GM23338 (cell line): Measurements from ENCODE around the gene SLC1A6. TPM values are rescaled to one million over a fixed set of nuclear protein-coding genes. Genes with fewer than 3 reads are reported as not detected.

Experiments used
- ATAC-seq: fragments of 200-7000 bp; cut with Tn5 transposase; 3 replicates; pipeline ENCODE4 v1.9.1; 2020
- DNase-seq: peaks from one replicate; pipeline ENCODE4 v3.0.0-alpha.2; 2015; ENCODE audit warnings: low spot score
- H2AFZ ChIP-seq: fragments of 200-600 bp; sonication (generic); 2 replicates; pipeline ENCODE4 v1.8.0; 2016; ENCODE audit warnings: antibody characterized with exemption, mild to moderate bottlenecking, moderate library complexity
- H3F3A ChIP-seq: fragments of 200-600 bp; sonication (generic); replicated peaks from 2 replicates; pipeline ENCODE4 v1.8.0; 2017; ENCODE audit warnings: antibody characterized with exemption, mixed run types, low read depth
- H3K27ac ChIP-seq: fragments of 200-600 bp; sonication (generic); 2 replicates; pipeline ENCODE4 v1.6.1; 2016; ENCODE audit warnings: low read depth
- H3K27me3 ChIP-seq: fragments of 200-600 bp; sonication (generic); 2 replicates; pipeline ENCODE4 v1.8.0; 2016; ENCODE audit warnings: mild to moderate bottlenecking, mixed run types, moderate library complexity; ENCODE audit not compliant: insufficient read depth
- H3K36me3 ChIP-seq: fragments of 200-600 bp; sonication (generic); 2 replicates; pipeline ENCODE4 v1.8.0; 2016; ENCODE audit warnings: mild to moderate bottlenecking; ENCODE audit not compliant: insufficient read depth
- H3K4me1 ChIP-seq: fragments of 200-600 bp; sonication (generic); 2 replicates; pipeline ENCODE4 v1.8.0; 2016; ENCODE audit warnings: mild to moderate bottlenecking, moderate library complexity; ENCODE audit not compliant: insufficient read depth
- H3K4me2 ChIP-seq: fragments of 200-600 bp; sonication (generic); 2 replicates; pipeline ENCODE4 v1.7.1; 2017; ENCODE audit warnings: mixed run types
- H3K4me3 ChIP-seq: fragments of 200-600 bp; sonication (generic); 2 replicates; pipeline ENCODE4 v1.6.1; 2016; ENCODE audit warnings: mixed run types
- H3K79me2 ChIP-seq: fragments of 200-600 bp; sonication (generic); replicated peaks from 2 replicates; pipeline ENCODE4 v1.8.0; 2017; ENCODE audit warnings: mild to moderate bottlenecking; ENCODE audit not compliant: insufficient read depth
- H3K9me2 ChIP-seq: fragments of 200-600 bp; sonication (generic); 2 replicates; pipeline ENCODE4 v1.8.0; 2017; ENCODE audit not compliant: insufficient read depth
- H4K20me1 ChIP-seq: fragments of 200-600 bp; sonication (generic); replicated peaks from 2 replicates; pipeline ENCODE4 v1.8.0; 2017; ENCODE audit warnings: mild to moderate bottlenecking; ENCODE audit not compliant: insufficient read depth
- H3K27ac Mint-ChIP-seq: 2 replicates; pipeline ENCODE4 v1.8.0; 2020; ENCODE audit warnings: inconsistent platforms, mild to moderate bottlenecking, moderate library complexity, mixed read lengths
- H3K27me3 Mint-ChIP-seq: 3 replicates; pipeline ENCODE4 v1.8.0; 2022; ENCODE audit warnings: low read depth, mild to moderate bottlenecking, moderate library complexity, mixed read lengths, inconsistent platforms; ENCODE audit not compliant: insufficient read depth, poor library complexity
- H3K36me3 Mint-ChIP-seq: 3 replicates; pipeline ENCODE4 v1.8.0; 2021; ENCODE audit warnings: low read depth, mild to moderate bottlenecking, inconsistent platforms, moderate library complexity, mixed read lengths
- H3K4me1 Mint-ChIP-seq: 3 replicates; pipeline ENCODE4 v1.8.0; 2020; ENCODE audit warnings: mild to moderate bottlenecking, inconsistent platforms, mixed read lengths
- H3K4me3 Mint-ChIP-seq: 3 replicates; pipeline ENCODE4 v1.8.0; 2021; ENCODE audit warnings: moderate library complexity, mild to moderate bottlenecking, inconsistent platforms, mixed read lengths
- H3K9me3 Mint-ChIP-seq: 3 replicates; pipeline ENCODE4 v1.8.0; 2020; ENCODE audit warnings: moderate library complexity, mild to moderate bottlenecking, inconsistent platforms, mixed read lengths
- CREB1 ChIP-seq: fragments of 250-450 bp; sonication (Bioruptor Pico); IDR thresholded peaks from 2 replicates; pipeline ENCODE4 v1.5.0; 2020; ENCODE audit warnings: low read depth, mild to moderate bottlenecking, moderate library complexity
- CTCF ChIP-seq, 2 experiments: fragments of 200-600 bp in 1 of 2; sonication (generic) in 1 of 2; conservative IDR thresholded peaks; 2 replicates each; pipeline versions ENCODE4 v1.5.1 to v1.6.1; 2016 to 2017; ENCODE audit warnings: antibody characterized with exemption in 2 of 2, low read depth in 2 of 2, mild to moderate bottlenecking in 2 of 2, moderate library complexity in 1 of 2
- EZH2phosphoT487 ChIP-seq: fragments of 200-600 bp; sonication (generic); IDR thresholded peaks from one replicate; pipeline ENCODE4 v1.8.1; 2018; ENCODE audit warnings: antibody characterized with exemption; ENCODE audit not compliant: unreplicated experiment
- JUNB ChIP-seq: IDR thresholded peaks from one replicate; pipeline ENCODE4 v1.6.1; 2016; ENCODE audit warnings: antibody characterized with exemption; ENCODE audit not compliant: unreplicated experiment
- NANOG ChIP-seq: IDR thresholded peaks from 2 replicates; pipeline ENCODE4 v1.6.1; 2016; ENCODE audit warnings: antibody characterized with exemption, borderline replicate concordance
- POLR2AphosphoS5 ChIP-seq: IDR thresholded peaks from 2 replicates; pipeline ENCODE4 v1.6.1; 2016; ENCODE audit warnings: antibody characterized with exemption, low read depth
- REST ChIP-seq: IDR thresholded peaks from one replicate; pipeline ENCODE4 v1.6.1; 2018; ENCODE audit warnings: antibody characterized with exemption; ENCODE audit not compliant: unreplicated experiment
- STAT1 ChIP-seq: IDR thresholded peaks from one replicate; pipeline ENCODE4 v1.6.1; 2016; ENCODE audit warnings: antibody characterized with exemption; ENCODE audit not compliant: unreplicated experiment
- ZNF114 ChIP-seq: fragments of 250-450 bp; sonication (Bioruptor Pico); IDR thresholded peaks from 2 replicates; pipeline ENCODE4 v1.5.0; 2020; ENCODE audit warnings: mild to moderate bottlenecking, moderate library complexity
- ZNF331 ChIP-seq: fragments of 250-450 bp; sonication (Bioruptor Pico); IDR thresholded peaks from 2 replicates; pipeline ENCODE4 v1.5.0; 2020; ENCODE audit warnings: low read depth, mild to moderate bottlenecking, moderate library complexity
- polyA plus RNA-seq: library from polyadenylated mRNA; unstranded; fragments of >200 nt; fragmentation: Nextera tagmentation; extraction: Ambion mirVana; gene quantifications from 2 replicates; pipeline ENCODE4 v1.2.1, GENCODE V29; 2016
- total RNA-seq: library from RNA; depleted of rRNA; stranded (reverse); fragments of >200 nt; shearing (Covaris generic); gene quantifications from 2 replicates; pipeline ENCODE4 v1.2.3, GENCODE V29; 2014
- TF ChIP-seq, protein P1 (sequence below): IDR thresholded peaks from 2 replicates; pipeline ENCODE4 v1.6.1; 2016; ENCODE audit warnings: antibody characterized with exemption

SLC1A6 gene
- total and polyA plus RNA-seq, 2 experiments from 2014 or later: 12.6 to 37.3 TPM

GRCh38 chr19:14944456-14944855 lies 35.2 kb downstream of the SLC1A6 start (continued):
- TF ChIP-seq EZH2phosphoT487 (no peak), ZNF331 (CRISPR knock-in tag) (no peak), ZNF114 (CRISPR knock-in tag) (no peak), NANOG (no peak), CREB1 (no peak), REST (no peak), CTCF (conservative IDR thresholded peaks at IDR 0.05; ENCODE audit: low read depth in 2 of 2) (no peak)
- TF ChIP-seq, protein P1, sequence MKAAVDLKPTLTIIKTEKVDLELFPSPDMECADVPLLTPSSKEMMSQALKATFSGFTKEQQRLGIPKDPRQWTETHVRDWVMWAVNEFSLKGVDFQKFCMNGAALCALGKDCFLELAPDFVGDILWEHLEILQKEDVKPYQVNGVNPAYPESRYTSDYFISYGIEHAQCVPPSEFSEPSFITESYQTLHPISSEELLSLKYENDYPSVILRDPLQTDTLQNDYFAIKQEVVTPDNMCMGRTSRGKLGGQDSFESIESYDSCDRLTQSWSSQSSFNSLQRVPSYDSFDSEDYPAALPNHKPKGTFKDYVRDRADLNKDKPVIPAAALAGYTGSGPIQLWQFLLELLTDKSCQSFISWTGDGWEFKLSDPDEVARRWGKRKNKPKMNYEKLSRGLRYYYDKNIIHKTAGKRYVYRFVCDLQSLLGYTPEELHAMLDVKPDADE: no peak

DNA sequence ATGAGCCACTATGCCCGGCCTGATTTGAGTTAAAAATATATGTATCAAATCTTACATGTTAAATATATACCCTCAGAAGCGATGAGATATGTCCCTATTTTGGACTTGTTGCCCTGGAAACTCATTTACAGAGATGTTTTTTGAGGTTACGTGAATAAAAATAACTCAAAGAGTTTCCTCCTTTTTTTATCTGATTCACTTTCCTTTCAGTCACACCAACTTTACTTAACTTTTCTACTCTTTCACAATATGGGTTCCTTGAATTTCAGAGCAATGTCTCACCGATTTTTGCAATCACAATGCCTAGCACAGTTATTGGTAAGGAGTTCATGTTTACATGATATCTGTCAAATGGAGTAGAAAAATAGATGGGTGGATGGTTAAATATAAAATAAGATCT lies 36.1 kb downstream of the SLC1A6 start:
- Mint-ChIP-seq H3K27ac (no peak overlapping the region), H3K4me1 (no peaks in the 10 kb centered on the region), H3K4me3 (no peak overlapping the region), H3K36me3 (peaks cover 29% of the 10 kb centered on the region; the same call in 1 of the 3 replicates), H3K9me3 (peaks cover 88% of the 10 kb centered on the region), H3K27me3 (no peaks in the 10 kb centered on the region)
- Histone ChIP-seq H3K36me3 (no peaks in the 10 kb centered on the region), H4K20me1 (no peaks in the 10 kb centered on the region), H3K4me3 (no peak overlapping the region), H3K27me3 (no peaks in the 10 kb centered on the region), H3K79me2 (no peaks in the 10 kb centered on the region), H3K9me2 (no peaks in the 10 kb centered on the region), H2AFZ (no peak overlapping the region), H3K4me2 (no peak overlapping the region), H3F3A (no peaks in the 10 kb centered on the region), H3K4me1 (no peaks in the 10 kb centered on the region), H3K27ac (no peak overlapping the region)
- ATAC-seq: no peak
- no peak for DNase-seq
- TF ChIP-seq EZH2phosphoT487 (no peak), CTCF (conservative IDR thresholded peaks at IDR 0.05; ENCODE audit: low read depth in 2 of 2) (no peak), REST (no peak), STAT1 (no peak), JUNB (no peak), ZNF331 (CRISPR knock-in tag) (no peak), ZNF114 (CRISPR knock-in tag) (no peak), NANOG (no peak), CREB1 (no peak), POLR2AphosphoS5 (no peak)
- TF ChIP-seq, protein P1: no peak
